DND-41 (cell line): Measurements from ENCODE around the gene FAM222A.

ENCODE experiments used
- CTCF ChIP-seq: IDR thresholded peaks from 2 replicates; pipeline ENCODE4 v1.5.1; 2012; ENCODE audit warnings: borderline replicate concordance, low read length, moderate library complexity, mild to moderate bottlenecking; ENCODE audit not compliant: poor library complexity, severe bottlenecking; ENCODE audit errors: extremely low read depth
- EZH2 ChIP-seq: IDR thresholded peaks from 3 replicates; pipeline ENCODE4 v1.6.1; 2012; ENCODE audit warnings: borderline replicate concordance, low read depth, mild to moderate bottlenecking, moderate library complexity, low read length, inconsistent platforms; ENCODE audit not compliant: severe bottlenecking

GRCh38 chr12:109815757-109816617 lies 102.4 kb downstream of the FAM222A start:
- TF ChIP-seq CTCF, result no peak
- no peak for TF ChIP-seq EZH2
